ENCODE data around the gene PLB1. TPM values are rescaled to one million over a fixed set of nuclear protein-coding genes. Genes with fewer than 3 reads are reported as not detected.

The PLB1 gene
- polyA plus RNA-seq, 1 experiment: 1.4 TPM

DNA sequence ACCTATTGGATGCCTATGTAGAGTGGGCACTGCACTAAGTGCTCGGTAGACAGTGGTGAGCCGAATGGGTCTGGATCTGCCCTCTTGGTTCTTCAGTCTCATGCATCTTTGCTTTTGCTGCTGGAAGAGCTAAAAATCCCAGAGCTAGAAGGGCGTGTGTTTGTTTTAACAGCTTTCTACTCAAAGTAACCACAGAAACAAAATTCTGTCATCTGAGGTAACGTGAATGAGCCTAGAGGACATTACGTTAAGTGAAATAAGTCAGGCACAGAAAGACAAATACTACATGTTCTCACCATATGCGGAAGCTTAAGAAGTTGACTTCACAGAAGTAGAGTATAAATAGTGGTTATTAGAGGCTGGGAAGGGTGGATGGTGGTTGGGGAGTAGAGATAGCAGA, 119.8 kb downstream of the PLB1 start:
- Histone ChIP-seq H3K9me3 (ENCODE audit: control insufficient read depth, insufficient read depth, low read length) (no peaks in the 10 kb centered on the region), H3K27ac (ENCODE audit: low read depth, low read length) (no peak overlapping the region), H3K27me3 (ENCODE audit: control insufficient read depth, insufficient read depth, low read length) (no peaks in the 10 kb centered on the region), H3K4me3 (ENCODE audit: low read depth, low read length) (no peak overlapping the region)
- no peak for DNase-seq (ENCODE audit: low read depth, low spot score)
- ChIA-PET CTCF (interaction anchor here (1.2 kb wide), 1 partner anchor 22 kb away, joined by 5 read pairs; no protein-coding TSS in a partner anchor), POLR2A (no interaction called here)
- TF ChIP-seq, protein P1, sequence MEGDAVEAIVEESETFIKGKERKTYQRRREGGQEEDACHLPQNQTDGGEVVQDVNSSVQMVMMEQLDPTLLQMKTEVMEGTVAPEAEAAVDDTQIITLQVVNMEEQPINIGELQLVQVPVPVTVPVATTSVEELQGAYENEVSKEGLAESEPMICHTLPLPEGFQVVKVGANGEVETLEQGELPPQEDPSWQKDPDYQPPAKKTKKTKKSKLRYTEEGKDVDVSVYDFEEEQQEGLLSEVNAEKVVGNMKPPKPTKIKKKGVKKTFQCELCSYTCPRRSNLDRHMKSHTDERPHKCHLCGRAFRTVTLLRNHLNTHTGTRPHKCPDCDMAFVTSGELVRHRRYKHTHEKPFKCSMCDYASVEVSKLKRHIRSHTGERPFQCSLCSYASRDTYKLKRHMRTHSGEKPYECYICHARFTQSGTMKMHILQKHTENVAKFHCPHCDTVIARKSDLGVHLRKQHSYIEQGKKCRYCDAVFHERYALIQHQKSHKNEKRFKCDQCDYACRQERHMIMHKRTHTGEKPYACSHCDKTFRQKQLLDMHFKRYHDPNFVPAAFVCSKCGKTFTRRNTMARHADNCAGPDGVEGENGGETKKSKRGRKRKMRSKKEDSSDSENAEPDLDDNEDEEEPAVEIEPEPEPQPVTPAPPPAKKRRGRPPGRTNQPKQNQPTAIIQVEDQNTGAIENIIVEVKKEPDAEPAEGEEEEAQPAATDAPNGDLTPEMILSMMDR (IDR thresholded peaks at IDR 0.05; ENCODE audit: low read depth, low read length): no peak

- TF ChIP-seq, protein P1 (IDR thresholded peaks at IDR 0.05; ENCODE audit: low read depth, low read length): no peak
- no peaks in the 10 kb centered on the region for H3K27me3 ChIP-seq (ENCODE audit: control insufficient read depth, insufficient read depth, low read length)
- no peak for DNase-seq (ENCODE audit: low read depth, low spot score)
- H3K27ac ChIP-seq (ENCODE audit: low read depth, low read length): no peak overlapping the region
- ChIA-PET POLR2A (interaction anchor here (0.9 kb wide), 1 partner anchor 47 kb away, joined by 3 read pairs; no protein-coding TSS in a partner anchor), CTCF (interaction anchor here (1.2 to 1.9 kb wide), 3 partner anchors 22 to 934 kb away, joined by 3 to 10 read pairs (median 5); no protein-coding TSS in a partner anchor)
- no peak overlapping the region for H3K4me3 ChIP-seq (ENCODE audit: low read depth, low read length)
- no peaks in the 10 kb centered on the region for H3K9me3 ChIP-seq (ENCODE audit: control insufficient read depth, insufficient read depth, low read length)
These were observed 120.6 kb downstream of the PLB1 start for GRCh38 chr2:28616396-28616999.

DNA sequence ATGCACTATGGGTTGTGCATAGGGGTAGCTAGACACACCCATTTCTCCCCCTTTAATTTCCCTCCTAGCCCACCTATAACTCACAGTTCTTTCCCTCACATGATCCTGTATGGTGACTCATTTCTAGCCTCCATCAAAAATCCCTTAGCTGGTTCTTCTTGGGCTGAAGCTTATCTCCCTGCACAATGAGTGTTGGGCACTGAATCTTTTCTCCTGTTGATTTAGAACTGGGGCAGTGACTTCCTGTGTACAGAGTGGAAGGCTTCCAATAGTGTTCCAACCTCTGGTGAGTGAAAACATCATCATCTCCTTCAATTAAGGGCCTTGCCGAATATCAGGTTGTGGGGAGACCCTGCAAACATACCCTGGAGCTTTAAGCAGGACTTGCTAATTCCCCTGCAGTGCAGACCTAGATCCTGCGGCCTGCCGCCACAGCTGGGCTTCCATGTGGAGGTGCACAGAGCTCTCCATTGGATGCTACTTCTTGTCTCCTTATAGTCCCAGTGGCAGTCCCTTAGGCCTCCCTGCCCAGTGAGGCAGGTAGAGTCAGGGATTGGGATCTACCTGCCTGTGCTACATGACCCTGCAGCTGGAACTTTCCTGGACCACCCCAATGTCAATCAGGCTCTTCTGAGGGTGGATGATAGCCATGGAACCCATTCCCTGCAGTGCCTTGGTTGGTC, 121.8 kb downstream of the PLB1 start:
- Histone ChIP-seq H3K27me3 (ENCODE audit: control insufficient read depth, insufficient read depth, low read length) (no peaks in the 10 kb centered on the region), H3K9me3 (ENCODE audit: control insufficient read depth, insufficient read depth, low read length) (no peaks in the 10 kb centered on the region), H3K4me3 (ENCODE audit: low read depth, low read length) (no peak overlapping the region), H3K27ac (ENCODE audit: low read depth, low read length) (no peak overlapping the region)
- TF ChIP-seq, protein P1 (IDR thresholded peaks at IDR 0.05; ENCODE audit: low read depth, low read length): no peak
- ChIA-PET POLR2A (interaction anchor here (0.9 kb wide), 1 partner anchor 46 kb away, joined by 3 read pairs; no protein-coding TSS in a partner anchor), CTCF (interaction anchor here (0.5 to 1.9 kb wide), 3 partner anchors 23 to 1187 kb away, joined by 3 to 10 read pairs (median 6); no protein-coding TSS in a partner anchor)
- DNase-seq (ENCODE audit: low read depth, low spot score): no peak

DNA sequence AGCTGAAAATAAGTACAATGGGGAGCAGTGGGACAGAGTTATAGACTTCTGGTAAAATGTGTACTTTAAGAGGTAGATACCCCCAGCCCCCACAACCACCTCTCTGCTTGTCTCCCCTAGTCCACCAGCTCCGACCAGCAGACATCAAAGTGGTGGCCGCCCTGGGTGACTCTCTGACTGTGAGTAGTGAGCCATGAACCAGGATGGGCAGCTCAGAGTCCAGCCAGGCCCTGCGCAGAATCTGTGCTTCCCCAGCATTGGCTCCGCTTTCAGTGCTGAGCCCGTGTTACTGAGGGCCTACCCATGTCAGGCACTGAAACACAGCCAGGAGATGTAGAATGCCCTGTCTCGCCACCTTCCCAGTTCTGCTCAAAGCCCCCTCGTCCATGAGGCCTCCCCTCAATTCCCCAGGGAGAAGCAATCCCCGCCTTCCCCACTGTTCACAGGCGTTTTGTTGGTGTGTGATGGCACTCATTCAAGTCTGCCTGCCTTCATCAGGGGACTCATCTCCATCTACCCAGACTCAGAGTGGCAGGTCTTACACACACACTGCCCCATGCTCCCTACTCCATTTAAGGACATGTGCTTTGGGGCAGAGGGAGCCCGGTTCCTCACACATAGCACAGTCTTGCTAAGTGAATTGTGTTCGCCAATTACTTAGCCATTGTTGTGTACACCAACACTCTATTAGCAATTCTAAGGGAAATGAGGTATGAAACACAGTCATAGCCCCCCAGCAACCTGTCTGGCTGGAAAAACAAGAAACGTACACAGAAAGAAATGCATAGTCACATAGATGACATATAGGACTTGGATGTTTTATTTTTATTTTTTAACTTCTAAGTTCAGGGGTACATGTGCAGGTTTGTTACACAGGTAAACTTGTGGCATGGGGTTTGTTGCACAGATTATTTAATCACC, 122.6 kb downstream of the PLB1 start:
- H3K9me3 ChIP-seq (ENCODE audit: control insufficient read depth, insufficient read depth, low read length): no peaks in the 10 kb centered on the region
- CTCF ChIA-PET: interaction anchor here (0.5 to 1.9 kb wide), 3 partner anchors 24 to 1188 kb away, joined by 3 to 10 read pairs (median 6); no protein-coding TSS in a partner anchor
- POLR2A ChIA-PET: no interaction called here
- no peak overlapping the region for H3K27ac ChIP-seq (ENCODE audit: low read depth, low read length)
- no peaks in the 10 kb centered on the region for H3K27me3 ChIP-seq (ENCODE audit: control insufficient read depth, insufficient read depth, low read length)
- DNase-seq (ENCODE audit: low read depth, low spot score): no peak
- H3K4me3 ChIP-seq (ENCODE audit: low read depth, low read length): no peak overlapping the region
- TF ChIP-seq, protein P1 (IDR thresholded peaks at IDR 0.05; ENCODE audit: low read depth, low read length): no peak
